GM12874 (cell line): ENCODE measurements around the gene TIAL1.

ENCODE experiments used
- CTCF ChIP-seq: IDR thresholded peaks from 2 replicates; pipeline ENCODE4 v1.5.1; 2011; ENCODE audit warnings: low read depth, mild to moderate bottlenecking, control low read depth, low read length, moderate library complexity; ENCODE audit not compliant: insufficient read depth

The TIAL1 gene

GRCh38 chr10:119640384-119640783, 43.6 kb upstream of the TIAL1 start:
- no peak for TF ChIP-seq CTCF

DNA sequence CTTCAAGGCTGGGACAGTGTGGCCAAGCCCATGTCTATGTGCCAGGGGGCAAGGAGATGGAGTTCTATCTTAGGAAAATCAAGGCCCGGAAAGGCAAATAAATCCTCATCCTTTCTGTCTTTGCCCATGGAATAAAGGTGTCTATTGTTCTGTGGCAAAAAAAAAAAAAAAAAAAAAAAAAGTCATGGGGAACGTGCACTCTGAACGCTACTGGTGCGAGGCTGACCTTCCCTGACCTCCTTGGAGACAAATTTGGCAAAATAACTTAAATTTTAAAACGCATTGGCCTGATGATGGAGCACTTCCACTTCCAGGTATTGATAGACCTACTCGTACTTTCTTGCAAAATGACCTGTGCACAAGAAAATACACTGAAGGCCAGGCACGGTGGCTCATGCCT, 42.2 kb upstream of the TIAL1 start:
- TF ChIP-seq CTCF = no peak

- no peak for TF ChIP-seq CTCF
These were observed 40.9 kb upstream of the TIAL1 start for GRCh38 chr10:119637631-119638030.

- no peak for TF ChIP-seq CTCF
These were observed 37.4 kb upstream of the TIAL1 start for GRCh38 chr10:119634219-119634544.

- TF ChIP-seq CTCF = no peak
These were observed 36.9 kb upstream of the TIAL1 start for GRCh38 chr10:119633538-119634218.

GRCh38 chr10:119630300-119630699, 33.5 kb upstream of the TIAL1 start:
- no peak for TF ChIP-seq CTCF

GRCh38 chr10:119625570-119626280, 29.0 kb upstream of the TIAL1 start:
- no peak for TF ChIP-seq CTCF

GRCh38 chr10:119621078-119621384, 24.3 kb upstream of the TIAL1 start:
- TF ChIP-seq CTCF = no peak
